ENCODE results near the gene LAMB3.

LAMB3 gene

GRCh38 chr1:209570743-209571142 is 81.5 kb downstream of the LAMB3 start:
- no peak overlapping the region for H3K4me3 ChIP-seq (ENCODE audit: low read length)
- TF ChIP-seq CTCF (conservative IDR thresholded peaks at IDR 0.05; ENCODE audit: low read length), result no peak
- DNase-seq (ENCODE audit: low read depth), result no peak

- H3K4me3 ChIP-seq (ENCODE audit: low read length), result peak overlapping the region; percentile 8; the same call in 1 of the 2 replicates
- peak; percentile 67 for DNase-seq (ENCODE audit: low read depth)
- TF ChIP-seq CTCF (conservative IDR thresholded peaks at IDR 0.05; ENCODE audit: low read length), result peak; percentile 95
Observed at GRCh38 chr1:209569455-209570207, 82.6 kb downstream of the LAMB3 start.

- DNase-seq (ENCODE audit: low read depth), result peak; percentile 71
- H3K4me3 ChIP-seq (ENCODE audit: low read length), result no peak overlapping the region
- no peak for TF ChIP-seq CTCF (conservative IDR thresholded peaks at IDR 0.05; ENCODE audit: low read length)
Observed at GRCh38 chr1:209567698-209568175, 84.5 kb downstream of the LAMB3 start.

GRCh38 chr1:209565759-209566678 is 86.2 kb downstream of the LAMB3 start:
- H3K4me3 ChIP-seq (ENCODE audit: low read length), result no peak overlapping the region
- DNase-seq (ENCODE audit: low read depth), result peak; percentile 80
- TF ChIP-seq CTCF (conservative IDR thresholded peaks at IDR 0.05; ENCODE audit: low read length), result peak; percentile 77

All from AG10803 (cell line).